HG03280 (cell line): ENCODE data around the gene TOR1AIP2.

ENCODE experiments used
- ATAC-seq: cut with Tn5 transposase; IDR thresholded peaks from one replicate; pipeline ENCODE4 v1.9.1; 2021; ENCODE audit warnings: mild to moderate bottlenecking, moderate library complexity; ENCODE audit not compliant: unreplicated experiment

TOR1AIP2 gene

GRCh38 chr1:179877586-179878265 is at the start of gene TOR1AIP2:
TSS of gene TOR1AIP2 (minus strand) at chr1:179877803. CDS start at chr1:179852665, 25,138 bp downstream.
- ATAC-seq = peak; percentile 62

- no peak for ATAC-seq
Observed at GRCh38 chr1:179926850-179927205, 49.2 kb upstream of the TOR1AIP2 start.

- ATAC-seq = no peak
Observed at GRCh38 chr1:179925922-179926849, 48.6 kb upstream of the TOR1AIP2 start.

- ATAC-seq = no peak
Observed at GRCh38 chr1:179925302-179925701, 47.7 kb upstream of the TOR1AIP2 start.

GRCh38 chr1:179924268-179924667 is 46.7 kb upstream of the TOR1AIP2 start:
- ATAC-seq = no peak

- ATAC-seq = no peak
Observed at GRCh38 chr1:179923029-179923428, 45.4 kb upstream of the TOR1AIP2 start.

- ATAC-seq = no peak
Observed at GRCh38 chr1:179921981-179922872, 44.6 kb upstream of the TOR1AIP2 start.

- ATAC-seq = no peak
Observed at GRCh38 chr1:179921472-179921871, 43.9 kb upstream of the TOR1AIP2 start.

- no peak for ATAC-seq
Observed at GRCh38 chr1:179917601-179918429, 40.2 kb upstream of the TOR1AIP2 start.

- ATAC-seq = no peak
Observed at GRCh38 chr1:179911812-179912211, 34.2 kb upstream of the TOR1AIP2 start.

- no peak for ATAC-seq
Observed at GRCh38 chr1:179910934-179911333, 33.3 kb upstream of the TOR1AIP2 start.

GRCh38 chr1:179889589-179889988 is 12.0 kb upstream of the TOR1AIP2 start:
- ATAC-seq = no peak

GRCh38 chr1:179888071-179888470 is 10.5 kb upstream of the TOR1AIP2 start:
- ATAC-seq = no peak

GRCh38 chr1:179883745-179884138 is 6.1 kb upstream of the TOR1AIP2 start:
- ATAC-seq = peak; percentile 20

- ATAC-seq = peak; percentile 10
Observed at GRCh38 chr1:179883040-179883744, 5.6 kb upstream of the TOR1AIP2 start.

- ATAC-seq = peak; percentile 74
Observed at GRCh38 chr1:179882253-179883039, 4.8 kb upstream of the TOR1AIP2 start, which contains the start of gene TOR1AIP1. TSS of gene TOR1AIP1 (plus strand) at chr1:179882285. CDS start at chr1:179882503, 218 bp downstream.

GRCh38 chr1:179881642-179882252 is 4.1 kb upstream of the TOR1AIP2 start:
- ATAC-seq = peak; percentile 0

- no peak for ATAC-seq
Observed at GRCh38 chr1:179879797-179880196, 2.2 kb upstream of the TOR1AIP2 start.
